AG08396 (cell line): ENCODE measurements around the gene CLIP3.
"Not testable (repeated sequence)": the region's sequence is repeated elsewhere in the genome, so short reads cannot be mapped to it uniquely, and the experiment has no call there.

Experiments used
- DNase-seq: peaks from one replicate; pipeline ENCODE4 v3.0.0; 2012; ENCODE audit warnings: low spot score, mixed read lengths

Gene CLIP3

GRCh38 chr19:36049080-36049698 is 16.5 kb upstream of the CLIP3 start:
- no peak for DNase-seq

- no peak for DNase-seq
Measured at GRCh38 chr19:36047835-36048234, 15.2 kb upstream of the CLIP3 start.

GRCh38 chr19:36046443-36047050 is 13.9 kb upstream of the CLIP3 start:
- DNase-seq, result no peak

GRCh38 chr19:36043952-36044351 is 11.3 kb upstream of the CLIP3 start:
- DNase-seq, result no peak

GRCh38 chr19:36041831-36042230 is 9.2 kb upstream of the CLIP3 start:
- DNase-seq, result peak; percentile 62

- not testable (repeated sequence) for DNase-seq
Measured at GRCh38 chr19:36041092-36041491, 8.4 kb upstream of the CLIP3 start.

- DNase-seq, result no peak
Measured at GRCh38 chr19:36040495-36040894, 7.8 kb upstream of the CLIP3 start.

- DNase-seq, result no peak
Measured at GRCh38 chr19:36031308-36031707, 1.4 kb downstream of the CLIP3 start.

GRCh38 chr19:36030264-36031148 is 2.2 kb downstream of the CLIP3 start:
- DNase-seq, result peak; percentile 62

- DNase-seq, result no peak
Measured at GRCh38 chr19:36028313-36029041, 4.2 kb downstream of the CLIP3 start.

GRCh38 chr19:36027696-36028095 is 5.0 kb downstream of the CLIP3 start:
- no peak for DNase-seq

GRCh38 chr19:36026091-36026876 is 6.4 kb downstream of the CLIP3 start:
- no peak for DNase-seq

GRCh38 chr19:36025541-36025940 is 7.1 kb downstream of the CLIP3 start:
- DNase-seq, result no peak

GRCh38 chr19:36023432-36023831 is 9.2 kb downstream of the CLIP3 start:
- no peak for DNase-seq

- DNase-seq, result no peak
Measured at GRCh38 chr19:36019061-36019670, 13.5 kb downstream of the CLIP3 start.

GRCh38 chr19:36014012-36014924 is 18.4 kb downstream of the CLIP3 start, which contains the start of gene ALKBH6:
Gene ALKBH6, minus strand, starts transcription at chr19:36014213. Its CDS starts 816 bp downstream, at chr19:36013397.
- peak; percentile 98 for DNase-seq

GRCh38 chr19:36013280-36014011 is 19.2 kb downstream of the CLIP3 start:
- no peak for DNase-seq

GRCh38 chr19:36010402-36010801 is 22.3 kb downstream of the CLIP3 start:
- no peak for DNase-seq
